HepG2 (cell line): ENCODE data around the gene NEK11. TPM values are rescaled to one million over a fixed set of nuclear protein-coding genes. Genes with fewer than 3 reads are reported as not detected.

Source experiments
- CREM ChIP-seq, 2 experiments: sonication (generic) in 1 of 2; formaldehyde crosslinking in 1 of 2; IDR thresholded peaks; 2 replicates each; pipeline versions ENCODE4 v1.4.0 to v1.6.1; 2016 to 2020; ENCODE audit warnings: antibody characterized with exemption in 1 of 2, mild to moderate bottlenecking in 1 of 2, missing genetic modification reagents in 1 of 2
- MEIS2 ChIP-seq: sonication (generic); formaldehyde crosslinking; IDR thresholded peaks from 2 replicates; pipeline ENCODE4 v1.9.0; 2021; ENCODE audit warnings: mild to moderate bottlenecking, missing genetic modification reagents
- NFE2L2 ChIP-seq: fragments of 150-350 bp; IDR thresholded peaks from 2 replicates; pipeline ENCODE4 v1.6.1; 2014; ENCODE audit warnings: low read length
- PRDM15 ChIP-seq: sonication (generic); formaldehyde crosslinking; IDR thresholded peaks from 2 replicates; pipeline ENCODE4 v1.4.0; 2020; ENCODE audit warnings: missing genetic modification reagents
- RXRA ChIP-seq: sonication (generic); formaldehyde crosslinking; IDR thresholded peaks from 2 replicates; pipeline ENCODE4 v1.5.1; 2020; ENCODE audit warnings: missing genetic modification reagents
- ZBTB7A ChIP-seq: sonication (generic); formaldehyde crosslinking; IDR thresholded peaks from 2 replicates; pipeline ENCODE4 v1.8.0; 2022; ENCODE audit warnings: mild to moderate bottlenecking, missing genetic modification reagents
- ZFX ChIP-seq: sonication (generic); formaldehyde crosslinking; IDR thresholded peaks from 2 replicates; pipeline ENCODE4 v1.4.0; 2020; ENCODE audit warnings: mild to moderate bottlenecking, low read depth, missing genetic modification reagents, moderate library complexity
- ZIK1 ChIP-seq: sonication (generic); formaldehyde crosslinking; IDR thresholded peaks from 2 replicates; pipeline ENCODE4 v1.5.0; 2020; ENCODE audit warnings: mild to moderate bottlenecking, low read depth, missing genetic modification reagents, borderline replicate concordance
- ZNF256 ChIP-seq: sonication (generic); formaldehyde crosslinking; conservative IDR thresholded peaks from 2 replicates; pipeline ENCODE4 v1.4.0; 2020; ENCODE audit warnings: missing genetic modification reagents
- ZNF280D ChIP-seq: sonication (generic); formaldehyde crosslinking; IDR thresholded peaks from 2 replicates; pipeline ENCODE4 v1.5.1; 2020; ENCODE audit warnings: mild to moderate bottlenecking, missing genetic modification reagents
- ZNF484 ChIP-seq: sonication (generic); formaldehyde crosslinking; IDR thresholded peaks from 2 replicates; pipeline ENCODE4 v1.5.1; 2020; ENCODE audit warnings: mild to moderate bottlenecking, low read depth, missing genetic modification reagents, borderline replicate concordance
- ZNF850 ChIP-seq: sonication (generic); formaldehyde crosslinking; conservative IDR thresholded peaks from 2 replicates; pipeline ENCODE4 v1.9.0; 2021; ENCODE audit warnings: mild to moderate bottlenecking, missing genetic modification reagents
- polyA plus RNA-seq, 8 experiments: library from polyadenylated mRNA; depleted of rRNA in 3 of 8; stranded (reverse) in 7 of 8; unstranded in 1 of 8; fragments of >200 nt; fragmentation: Illumina TruSeq in 4 of 8; extraction: Trizol in 4 of 8; gene quantifications; 2 replicates each; pipeline versions ENCODE4 v1.2.1 to v1.2.3, GENCODE V29; 2011 to 2016; ENCODE audit warnings: low read depth in 4 of 8, missing spikeins in 1 of 8, mixed read lengths in 1 of 8; ENCODE audit not compliant: insufficient read depth in 1 of 8
- total RNA-seq, 5 experiments: library from RNA; depleted of rRNA; stranded (reverse); fragments of >200 nt; fragmentation: Illumina TruSeq; extraction: Trizol; gene quantifications; 2 replicates each; pipeline ENCODE4 v1.2.3, GENCODE V29; 2016; ENCODE audit warnings: low read depth in 1 of 5
- TF ChIP-seq, protein P1 (sequence below): sonication (generic); formaldehyde crosslinking; IDR thresholded peaks from 2 replicates; pipeline ENCODE4 v1.4.0; 2020; ENCODE audit warnings: missing genetic modification reagents, borderline replicate concordance
- TF ChIP-seq, protein P2 (sequence below): sonication (generic); formaldehyde crosslinking; IDR thresholded peaks from 2 replicates; pipeline ENCODE4 v1.4.0; 2020; ENCODE audit warnings: missing genetic modification reagents

The NEK11 gene
- total and polyA plus RNA-seq, 2 of the 13 experiments (the other 11 are each of a cell fraction or from before 2014, with no cell fraction given) = 0.95 to 2.2 TPM

GRCh38 chr3:131026321-131027151 lies at the start of gene NEK11, which contains the start of gene ASTE1 (continued):
- TF ChIP-seq ZNF280D (no peak), ZNF256 (no peak; the same call in 1 of the 2 replicates), PRDM15 (no peak), RXRA (CRISPR knock-in tag) (peak; percentile 56; the same call in 1 of the 2 replicates), ZIK1 (no peak; the same call in 1 of the 2 replicates), ZNF484 (CRISPR knock-in tag) (no peak), ZFX (CRISPR knock-in tag) (peak; percentile 88), ZNF850 (no peak), CREM (IDR thresholded peaks at IDR 0.05) (peak; percentile 64; the same call in 1 of the 2 replicates), CREM (CRISPR knock-in tag; IDR thresholded peaks at IDR 0.05) (no peak), ZBTB7A (CRISPR knock-in tag) (no peak), MEIS2 (CRISPR knock-in tag) (no peak; the same call in 1 of the 2 replicates), NFE2L2 (no peak)
- TF ChIP-seq, protein P1, sequence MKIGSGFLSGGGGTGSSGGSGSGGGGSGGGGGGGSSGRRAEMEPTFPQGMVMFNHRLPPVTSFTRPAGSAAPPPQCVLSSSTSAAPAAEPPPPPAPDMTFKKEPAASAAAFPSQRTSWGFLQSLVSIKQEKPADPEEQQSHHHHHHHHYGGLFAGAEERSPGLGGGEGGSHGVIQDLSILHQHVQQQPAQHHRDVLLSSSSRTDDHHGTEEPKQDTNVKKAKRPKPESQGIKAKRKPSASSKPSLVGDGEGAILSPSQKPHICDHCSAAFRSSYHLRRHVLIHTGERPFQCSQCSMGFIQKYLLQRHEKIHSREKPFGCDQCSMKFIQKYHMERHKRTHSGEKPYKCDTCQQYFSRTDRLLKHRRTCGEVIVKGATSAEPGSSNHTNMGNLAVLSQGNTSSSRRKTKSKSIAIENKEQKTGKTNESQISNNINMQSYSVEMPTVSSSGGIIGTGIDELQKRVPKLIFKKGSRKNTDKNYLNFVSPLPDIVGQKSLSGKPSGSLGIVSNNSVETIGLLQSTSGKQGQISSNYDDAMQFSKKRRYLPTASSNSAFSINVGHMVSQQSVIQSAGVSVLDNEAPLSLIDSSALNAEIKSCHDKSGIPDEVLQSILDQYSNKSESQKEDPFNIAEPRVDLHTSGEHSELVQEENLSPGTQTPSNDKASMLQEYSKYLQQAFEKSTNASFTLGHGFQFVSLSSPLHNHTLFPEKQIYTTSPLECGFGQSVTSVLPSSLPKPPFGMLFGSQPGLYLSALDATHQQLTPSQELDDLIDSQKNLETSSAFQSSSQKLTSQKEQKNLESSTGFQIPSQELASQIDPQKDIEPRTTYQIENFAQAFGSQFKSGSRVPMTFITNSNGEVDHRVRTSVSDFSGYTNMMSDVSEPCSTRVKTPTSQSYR (CRISPR knock-in tag) = no peak
- TF ChIP-seq, protein P2, sequence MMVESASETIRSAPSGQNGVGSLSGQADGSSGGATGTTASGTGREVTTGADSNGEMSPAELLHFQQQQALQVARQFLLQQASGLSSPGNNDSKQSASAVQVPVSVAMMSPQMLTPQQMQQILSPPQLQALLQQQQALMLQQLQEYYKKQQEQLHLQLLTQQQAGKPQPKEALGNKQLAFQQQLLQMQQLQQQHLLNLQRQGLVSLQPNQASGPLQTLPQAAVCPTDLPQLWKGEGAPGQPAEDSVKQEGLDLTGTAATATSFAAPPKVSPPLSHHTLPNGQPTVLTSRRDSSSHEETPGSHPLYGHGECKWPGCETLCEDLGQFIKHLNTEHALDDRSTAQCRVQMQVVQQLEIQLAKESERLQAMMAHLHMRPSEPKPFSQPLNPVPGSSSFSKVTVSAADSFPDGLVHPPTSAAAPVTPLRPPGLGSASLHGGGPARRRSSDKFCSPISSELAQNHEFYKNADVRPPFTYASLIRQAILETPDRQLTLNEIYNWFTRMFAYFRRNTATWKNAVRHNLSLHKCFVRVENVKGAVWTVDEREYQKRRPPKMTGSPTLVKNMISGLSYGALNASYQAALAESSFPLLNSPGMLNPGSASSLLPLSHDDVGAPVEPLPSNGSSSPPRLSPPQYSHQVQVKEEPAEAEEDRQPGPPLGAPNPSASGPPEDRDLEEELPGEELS (CRISPR knock-in tag) = no peak
